Lower lobe of right lung (tissue), 2 donors: ENCODE results near the gene KPNA3. TPM values are rescaled to one million over a fixed set of nuclear protein-coding genes. Genes with fewer than 3 reads are reported as not detected.

Source experiments
- ATAC-seq, 2 donors: fragments of 200-7000 bp; cut with Tn5 transposase; one replicate each; pipeline ENCODE4 v1.9.1; 2020 to 2022; ENCODE audit warnings: mild to moderate bottlenecking in 2 of 2, moderate library complexity in 2 of 2
- DNase-seq: peaks from one replicate; pipeline ENCODE4 v3.0.0-alpha.2; 2020
- H3K27ac ChIP-seq: fragments of 200-600 bp; one replicate; pipeline ENCODE4 v1.8.0; 2022
- H3K27me3 ChIP-seq: fragments of 200-600 bp; one replicate; pipeline ENCODE4 v1.8.0; 2022; ENCODE audit warnings: low read depth
- H3K36me3 ChIP-seq: fragments of 200-600 bp; one replicate; pipeline ENCODE4 v1.8.0; 2022; ENCODE audit warnings: mild to moderate bottlenecking
- H3K4me1 ChIP-seq: fragments of 200-600 bp; one replicate; pipeline ENCODE4 v1.8.0; 2022
- H3K4me3 ChIP-seq: fragments of 200-600 bp; one replicate; pipeline ENCODE4 v1.8.0; 2022; ENCODE audit warnings: mild to moderate bottlenecking
- H3K9me3 ChIP-seq: fragments of 200-600 bp; one replicate; pipeline ENCODE4 v1.8.0; 2022
- intact Hi-C: fragments of 100-400 bp; cut with DNase I; formaldehyde crosslinking; loops from one replicate; pipeline ENCODE4 v1.11.0; 2022
- total RNA-seq: library from RNA; stranded (reverse); fragmentation: NEBNext Ultra II Directional; extraction: Animal tissue kit (Norgen Biotek cat#: 25700); gene quantifications from one replicate; pipeline ENCODE4 v1.2.1, GENCODE V29; 2021
- TF ChIP-seq, protein P1 (sequence below): fragments of 200-600 bp; IDR thresholded peaks from one replicate; pipeline ENCODE4 v1.8.0; 2022; ENCODE audit warnings: antibody characterized with exemption, mild to moderate bottlenecking
- donor health status: DM: no; HTN: yes; CAD: no; lungs with severe emphysema.

KPNA3 gene
- total RNA-seq, 1 donor from 2014 or later, result 31.9 TPM

DNA sequence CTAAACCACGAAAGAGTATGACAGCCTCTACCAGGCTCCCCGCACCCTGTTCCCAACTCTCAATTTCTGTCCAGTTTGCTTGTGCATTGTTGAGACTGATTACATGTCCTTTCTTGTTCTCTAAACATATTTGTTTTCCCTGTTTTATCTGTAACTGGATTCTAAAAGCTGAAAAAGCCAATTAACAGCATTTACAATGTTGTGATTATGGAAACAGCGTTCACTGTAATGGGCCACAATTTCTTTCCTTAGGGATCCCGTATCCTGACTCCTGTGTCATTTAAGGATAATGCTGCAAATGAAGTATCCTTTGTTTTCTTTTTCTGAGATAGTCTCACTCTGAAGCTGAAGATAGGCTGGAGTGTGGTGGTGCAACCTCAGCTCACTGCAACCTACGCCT is 121.7 kb downstream of the KPNA3 start:
- DNase-seq, result no peak
- TF ChIP-seq, protein P1, sequence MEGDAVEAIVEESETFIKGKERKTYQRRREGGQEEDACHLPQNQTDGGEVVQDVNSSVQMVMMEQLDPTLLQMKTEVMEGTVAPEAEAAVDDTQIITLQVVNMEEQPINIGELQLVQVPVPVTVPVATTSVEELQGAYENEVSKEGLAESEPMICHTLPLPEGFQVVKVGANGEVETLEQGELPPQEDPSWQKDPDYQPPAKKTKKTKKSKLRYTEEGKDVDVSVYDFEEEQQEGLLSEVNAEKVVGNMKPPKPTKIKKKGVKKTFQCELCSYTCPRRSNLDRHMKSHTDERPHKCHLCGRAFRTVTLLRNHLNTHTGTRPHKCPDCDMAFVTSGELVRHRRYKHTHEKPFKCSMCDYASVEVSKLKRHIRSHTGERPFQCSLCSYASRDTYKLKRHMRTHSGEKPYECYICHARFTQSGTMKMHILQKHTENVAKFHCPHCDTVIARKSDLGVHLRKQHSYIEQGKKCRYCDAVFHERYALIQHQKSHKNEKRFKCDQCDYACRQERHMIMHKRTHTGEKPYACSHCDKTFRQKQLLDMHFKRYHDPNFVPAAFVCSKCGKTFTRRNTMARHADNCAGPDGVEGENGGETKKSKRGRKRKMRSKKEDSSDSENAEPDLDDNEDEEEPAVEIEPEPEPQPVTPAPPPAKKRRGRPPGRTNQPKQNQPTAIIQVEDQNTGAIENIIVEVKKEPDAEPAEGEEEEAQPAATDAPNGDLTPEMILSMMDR, result no peak
- Histone ChIP-seq H3K4me3 (no peak overlapping the region), H3K9me3 (no peaks in the 10 kb centered on the region), H3K27me3 (no peaks in the 10 kb centered on the region), H3K36me3 (peaks cover 11% of the 10 kb centered on the region), H3K4me1 (no peaks in the 10 kb centered on the region), H3K27ac (no peak overlapping the region)
- intact Hi-C loops, result no loop called here
- no peak for ATAC-seq

DNA sequence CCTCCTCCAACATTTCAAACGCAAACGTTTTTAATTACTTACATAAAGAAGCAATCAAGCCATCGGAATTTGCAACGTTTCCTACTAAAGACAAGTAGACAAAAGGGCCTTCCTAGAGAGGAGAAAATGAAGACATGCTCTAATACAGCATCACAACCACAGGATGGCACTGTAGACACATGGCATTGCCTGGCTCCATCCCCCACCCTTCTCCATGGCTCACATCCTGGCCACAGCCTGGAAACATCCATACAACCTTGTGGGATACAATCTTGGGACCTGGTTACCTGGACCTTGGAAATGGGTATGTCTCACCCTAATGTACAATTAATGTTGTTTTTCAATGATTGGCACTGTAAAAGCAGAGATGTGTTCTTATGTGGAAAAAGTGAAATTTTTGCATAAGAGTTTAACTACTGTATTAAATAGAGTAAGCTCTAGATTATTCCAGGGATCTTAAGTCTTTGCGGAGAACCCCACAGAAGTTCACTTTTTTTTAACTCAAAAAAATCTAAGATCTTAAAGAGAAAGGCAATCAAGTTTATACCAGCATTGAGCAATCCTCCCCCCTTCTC is 122.7 kb downstream of the KPNA3 start:
- Histone ChIP-seq H3K27ac (no peak overlapping the region), H3K36me3 (peaks cover 11% of the 10 kb centered on the region), H3K27me3 (no peaks in the 10 kb centered on the region), H3K9me3 (no peaks in the 10 kb centered on the region), H3K4me1 (no peaks in the 10 kb centered on the region), H3K4me3 (no peak overlapping the region)
- intact Hi-C loops, result no loop called here
- TF ChIP-seq, protein P1, result peak; percentile 57
- no peak for DNase-seq
- ATAC-seq, result peak; percentile 92 to 96

DNA sequence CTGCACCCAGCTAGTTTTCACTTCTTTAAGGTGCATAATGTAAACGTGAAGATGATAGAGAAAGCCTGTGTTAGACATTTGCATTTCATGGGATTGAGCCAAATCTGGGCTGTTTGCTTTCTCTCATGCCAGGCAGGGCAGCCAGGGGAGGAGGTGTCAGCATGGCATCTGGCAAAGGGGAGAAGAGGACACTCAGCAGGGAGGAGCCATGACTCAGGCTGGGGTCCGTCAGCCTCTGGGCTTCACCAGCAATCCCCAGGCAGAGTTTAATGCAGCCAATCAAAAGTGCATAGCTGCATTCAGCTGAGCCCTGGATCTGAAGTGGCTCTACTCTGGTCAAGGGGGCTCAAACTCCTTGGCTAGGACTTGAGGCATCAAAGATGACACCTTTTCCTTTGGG is 124.7 kb downstream of the KPNA3 start:
- intact Hi-C loops, result no loop called here
- Histone ChIP-seq H3K4me1 (no peaks in the 10 kb centered on the region), H3K9me3 (no peaks in the 10 kb centered on the region), H3K27me3 (no peaks in the 10 kb centered on the region), H3K36me3 (peaks cover 13% of the 10 kb centered on the region), H3K4me3 (no peak overlapping the region), H3K27ac (no peak overlapping the region)
- DNase-seq, result no peak
- no peak for ATAC-seq
- TF ChIP-seq, protein P1, result no peak

DNA sequence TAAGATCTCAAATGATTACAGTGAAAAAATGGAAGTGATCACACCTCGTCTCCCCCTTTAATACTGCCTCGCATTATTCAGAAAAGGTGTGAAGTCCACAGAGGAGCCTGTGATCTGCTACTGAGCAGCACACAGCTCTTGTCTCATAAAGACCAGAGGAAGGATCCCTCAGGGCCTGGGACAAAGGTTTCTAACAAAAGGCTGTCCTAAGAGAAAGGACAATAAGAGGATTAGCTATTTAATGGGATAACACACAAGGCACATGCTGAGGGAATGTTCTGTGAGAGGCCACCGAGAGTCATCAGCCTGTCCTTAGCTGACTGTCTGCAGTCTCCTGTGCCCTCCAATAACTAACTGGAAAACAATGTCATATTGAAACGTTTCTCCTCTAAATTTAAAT is 127.9 kb downstream of the KPNA3 start:
- H3K27ac ChIP-seq, result no peak overlapping the region
- peaks cover 25% of the 10 kb centered on the region for H3K36me3 ChIP-seq
- ATAC-seq (no peak), DNase-seq (no peak)
- H3K9me3 ChIP-seq, result no peaks in the 10 kb centered on the region
- intact Hi-C loops, result no loop called here
- H3K4me3 ChIP-seq, result no peak overlapping the region
- H3K4me1 ChIP-seq, result no peaks in the 10 kb centered on the region
- no peaks in the 10 kb centered on the region for H3K27me3 ChIP-seq
- TF ChIP-seq, protein P1, result no peak

DNA sequence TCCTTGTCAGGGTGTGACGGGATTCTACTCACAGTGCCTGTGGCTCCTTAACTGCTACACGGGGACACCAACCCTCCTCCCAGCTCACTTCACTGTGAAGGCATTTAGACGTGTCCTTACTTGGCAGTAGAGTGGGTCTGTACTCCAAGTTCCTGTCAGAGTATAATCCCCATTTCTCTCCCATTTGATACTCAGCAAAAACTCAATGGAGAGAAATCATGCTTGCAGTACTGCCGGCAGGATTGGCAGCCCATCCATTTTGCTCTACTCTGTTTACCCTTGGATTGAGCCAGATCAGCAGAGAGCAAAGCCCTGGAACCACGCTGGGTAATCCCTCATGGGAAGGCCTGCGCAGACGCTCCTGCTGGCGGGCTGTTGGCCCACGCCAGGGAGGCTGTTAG is 135.2 kb downstream of the KPNA3 start:
- H3K27ac ChIP-seq, result no peak overlapping the region
- peaks cover 6% of the 10 kb centered on the region for H3K4me1 ChIP-seq
- intact Hi-C loops, result no loop called here
- no peaks in the 10 kb centered on the region for H3K27me3 ChIP-seq
- no peak for ATAC-seq
- H3K4me3 ChIP-seq, result no peak overlapping the region
- TF ChIP-seq, protein P1, result no peak
- DNase-seq, result no peak
- no peaks in the 10 kb centered on the region for H3K9me3 ChIP-seq
- peaks cover 7% of the 10 kb centered on the region for H3K36me3 ChIP-seq
